ENCODE measurements around the gene PRAMEF20.
"Not testable (repeated sequence)": the region's sequence is repeated elsewhere in the genome, so short reads cannot be mapped to it uniquely, and the experiment has no call there.

The PRAMEF20 gene

DNA sequence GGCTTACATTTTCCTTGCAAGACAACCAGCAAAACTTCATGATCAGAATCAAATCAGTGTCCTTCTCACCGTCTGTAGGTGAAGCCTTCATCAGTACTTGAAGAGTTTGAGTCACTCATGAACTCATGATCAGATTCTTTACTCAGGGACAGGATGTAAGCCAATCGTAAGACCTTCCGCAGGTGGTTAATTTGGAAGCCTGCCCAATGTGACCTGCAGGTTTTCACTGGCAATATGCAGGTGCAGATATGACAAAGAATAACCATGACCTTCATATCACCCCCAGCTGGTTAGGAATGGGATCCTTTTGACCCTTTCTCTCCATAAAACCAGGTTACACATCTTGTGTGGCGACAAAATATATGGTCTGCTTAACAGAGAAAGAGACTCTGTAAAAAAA, 2.4 kb upstream of the PRAMEF20 start:
- Histone ChIP-seq H4K20me1 (ENCODE audit: insufficient read depth) (no peaks in the 10 kb centered on the region), H3K79me2 (ENCODE audit: insufficient read depth, low read depth) (no peaks in the 10 kb centered on the region), H3K4me2 (no peak overlapping the region), H3K27ac (no peak overlapping the region), H3K9ac (no peak overlapping the region), H3K27me3 (ENCODE audit: insufficient read depth, low read depth) (no peaks in the 10 kb centered on the region; the same call in 1 of the 2 replicates), H3K4me3 (IDR thresholded peaks at IDR 0.05; ENCODE audit: insufficient read depth, low read depth, low read length) (no peak overlapping the region), H3K4me1 (ENCODE audit: low read depth, poor library complexity, severe bottlenecking) (no peaks in the 10 kb centered on the region), H3K36me3 (ENCODE audit: insufficient read depth) (no peaks in the 10 kb centered on the region), H2AFZ (ENCODE audit: low read depth) (no peak overlapping the region)
- TF ChIP-seq, protein P1, sequence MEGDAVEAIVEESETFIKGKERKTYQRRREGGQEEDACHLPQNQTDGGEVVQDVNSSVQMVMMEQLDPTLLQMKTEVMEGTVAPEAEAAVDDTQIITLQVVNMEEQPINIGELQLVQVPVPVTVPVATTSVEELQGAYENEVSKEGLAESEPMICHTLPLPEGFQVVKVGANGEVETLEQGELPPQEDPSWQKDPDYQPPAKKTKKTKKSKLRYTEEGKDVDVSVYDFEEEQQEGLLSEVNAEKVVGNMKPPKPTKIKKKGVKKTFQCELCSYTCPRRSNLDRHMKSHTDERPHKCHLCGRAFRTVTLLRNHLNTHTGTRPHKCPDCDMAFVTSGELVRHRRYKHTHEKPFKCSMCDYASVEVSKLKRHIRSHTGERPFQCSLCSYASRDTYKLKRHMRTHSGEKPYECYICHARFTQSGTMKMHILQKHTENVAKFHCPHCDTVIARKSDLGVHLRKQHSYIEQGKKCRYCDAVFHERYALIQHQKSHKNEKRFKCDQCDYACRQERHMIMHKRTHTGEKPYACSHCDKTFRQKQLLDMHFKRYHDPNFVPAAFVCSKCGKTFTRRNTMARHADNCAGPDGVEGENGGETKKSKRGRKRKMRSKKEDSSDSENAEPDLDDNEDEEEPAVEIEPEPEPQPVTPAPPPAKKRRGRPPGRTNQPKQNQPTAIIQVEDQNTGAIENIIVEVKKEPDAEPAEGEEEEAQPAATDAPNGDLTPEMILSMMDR (conservative IDR thresholded peaks at IDR 0.05; ENCODE audit: low read depth, low read length): no peak

- Histone ChIP-seq H4K20me1 (ENCODE audit: insufficient read depth) (no peaks in the 10 kb centered on the region), H2AFZ (ENCODE audit: low read depth) (no peak overlapping the region), H3K4me2 (no peak overlapping the region), H3K36me3 (ENCODE audit: insufficient read depth) (no peaks in the 10 kb centered on the region), H3K27ac (no peak overlapping the region), H3K4me1 (ENCODE audit: low read depth, poor library complexity, severe bottlenecking) (no peaks in the 10 kb centered on the region), H3K4me3 (IDR thresholded peaks at IDR 0.05; ENCODE audit: insufficient read depth, low read depth, low read length) (no peak overlapping the region), H3K79me2 (ENCODE audit: insufficient read depth, low read depth) (no peaks in the 10 kb centered on the region), H3K9ac (no peak overlapping the region), H3K27me3 (ENCODE audit: insufficient read depth, low read depth) (no peaks in the 10 kb centered on the region)
- TF ChIP-seq, protein P1 (conservative IDR thresholded peaks at IDR 0.05; ENCODE audit: low read depth, low read length): no peak
These were observed 20.2 kb downstream of the PRAMEF20 start for GRCh38 chr1:13430495-13430894.

GRCh38 chr1:13432251-13432650, 22.0 kb downstream of the PRAMEF20 start:
- Histone ChIP-seq H3K36me3 (ENCODE audit: insufficient read depth) (no peaks in the 10 kb centered on the region), H3K27me3 (ENCODE audit: insufficient read depth, low read depth) (0 out of 2 replicates have a peak, but pooled peaks cover 2% of the 10 kb centered on the region), H2AFZ (ENCODE audit: low read depth) (no peak overlapping the region), H3K27ac (no peak overlapping the region), H3K4me1 (ENCODE audit: low read depth, poor library complexity, severe bottlenecking) (no peaks in the 10 kb centered on the region), H3K4me3 (IDR thresholded peaks at IDR 0.05; ENCODE audit: insufficient read depth, low read depth, low read length) (no peak overlapping the region), H3K9ac (no peak overlapping the region), H4K20me1 (ENCODE audit: insufficient read depth) (no peaks in the 10 kb centered on the region), H3K79me2 (ENCODE audit: insufficient read depth, low read depth) (no peaks in the 10 kb centered on the region), H3K4me2 (no peak overlapping the region)
- TF ChIP-seq, protein P1 (conservative IDR thresholded peaks at IDR 0.05; ENCODE audit: low read depth, low read length): no peak

- not testable (repeated sequence) for H3K36me3 ChIP-seq (ENCODE audit: insufficient read depth); H3K4me1 ChIP-seq (ENCODE audit: low read depth, poor library complexity, severe bottlenecking); H3K9ac ChIP-seq; H3K4me3 ChIP-seq (IDR thresholded peaks at IDR 0.05; ENCODE audit: insufficient read depth, low read depth, low read length); H3K79me2 ChIP-seq (ENCODE audit: insufficient read depth, low read depth); H2AFZ ChIP-seq (ENCODE audit: low read depth); H4K20me1 ChIP-seq (ENCODE audit: insufficient read depth); H3K4me2 ChIP-seq; H3K27me3 ChIP-seq (ENCODE audit: insufficient read depth, low read depth); H3K27ac ChIP-seq
These were observed 23.6 kb downstream of the PRAMEF20 start for GRCh38 chr1:13433694-13434358.

DNA sequence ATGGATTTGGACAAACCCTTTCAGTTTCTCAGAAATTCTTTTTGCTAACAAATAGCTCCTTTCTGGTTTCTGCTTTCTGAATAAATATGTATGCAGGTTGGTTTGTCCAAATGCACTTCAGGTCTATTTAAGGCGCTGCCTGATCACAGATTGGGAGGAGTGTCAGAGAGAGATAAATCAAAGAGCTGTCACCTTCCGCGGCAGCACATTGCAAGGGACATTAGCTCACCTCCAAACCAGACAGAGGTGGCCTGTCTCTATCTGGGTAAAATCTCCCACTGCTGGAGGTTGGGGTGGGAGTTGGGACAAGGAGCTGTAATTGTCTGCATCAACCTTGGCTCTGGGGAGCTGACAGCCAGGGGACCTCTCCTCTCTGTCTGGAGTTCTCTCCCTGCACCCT, 25.2 kb downstream of the PRAMEF20 start:
- H2AFZ ChIP-seq (ENCODE audit: low read depth): no peak overlapping the region
- no peaks in the 10 kb centered on the region for H4K20me1 ChIP-seq (ENCODE audit: insufficient read depth)
- no peaks in the 10 kb centered on the region for H3K36me3 ChIP-seq (ENCODE audit: insufficient read depth)
- no peak overlapping the region for H3K9ac ChIP-seq
- H3K4me3 ChIP-seq (IDR thresholded peaks at IDR 0.05; ENCODE audit: insufficient read depth, low read depth, low read length): no peak overlapping the region
- no peaks in the 10 kb centered on the region for H3K79me2 ChIP-seq (ENCODE audit: insufficient read depth, low read depth)
- H3K27me3 ChIP-seq (ENCODE audit: insufficient read depth, low read depth): peaks cover 2% of the 10 kb centered on the region; the same call in 1 of the 2 replicates
- no peak overlapping the region for H3K27ac ChIP-seq
- no peaks in the 10 kb centered on the region for H3K4me1 ChIP-seq (ENCODE audit: low read depth, poor library complexity, severe bottlenecking)
- no peak overlapping the region for H3K4me2 ChIP-seq
- TF ChIP-seq, protein P1 (conservative IDR thresholded peaks at IDR 0.05; ENCODE audit: low read depth, low read length): no peak

DNA sequence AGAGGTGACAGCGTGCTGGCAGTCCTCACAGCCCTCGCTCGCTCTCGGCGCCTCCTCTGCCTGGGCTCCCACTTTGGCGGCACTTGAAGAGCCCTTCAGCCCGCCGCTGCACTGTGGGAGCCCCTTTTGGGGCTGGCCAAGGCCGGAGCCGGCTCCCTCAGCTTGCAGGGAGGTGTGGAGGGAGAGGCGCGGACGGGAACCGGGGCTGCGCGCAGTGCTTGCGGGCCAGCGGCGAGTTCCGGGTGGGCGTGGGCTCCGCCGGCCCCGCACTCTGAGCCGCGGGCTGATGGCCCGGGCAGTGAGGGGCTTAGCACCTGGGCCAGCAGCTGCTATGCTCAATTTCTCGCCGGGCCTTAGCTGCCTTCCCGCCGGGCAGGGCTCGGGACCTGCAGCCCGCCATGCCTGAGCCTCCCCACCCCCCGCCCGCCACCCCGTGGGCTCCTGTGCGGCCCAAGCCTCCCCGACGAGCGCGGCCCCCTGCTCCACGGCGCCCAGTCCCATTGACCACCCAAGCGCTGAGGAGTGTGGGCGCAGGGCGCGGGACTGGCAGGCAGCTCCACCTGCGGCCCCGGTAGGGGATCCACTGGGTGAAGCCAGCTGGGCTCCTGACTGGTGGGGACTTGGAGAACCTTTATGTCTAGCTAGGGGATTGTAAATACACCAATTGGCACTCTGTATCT, 29.0 kb downstream of the PRAMEF20 start:
- not testable (repeated sequence) for H3K4me1 ChIP-seq (ENCODE audit: low read depth, poor library complexity, severe bottlenecking); H3K27me3 ChIP-seq (ENCODE audit: insufficient read depth, low read depth); H2AFZ ChIP-seq (ENCODE audit: low read depth); H3K9ac ChIP-seq; H4K20me1 ChIP-seq (ENCODE audit: insufficient read depth); H3K4me3 ChIP-seq (IDR thresholded peaks at IDR 0.05; ENCODE audit: insufficient read depth, low read depth, low read length); H3K79me2 ChIP-seq (ENCODE audit: insufficient read depth, low read depth); H3K36me3 ChIP-seq (ENCODE audit: insufficient read depth); H3K27ac ChIP-seq; H3K4me2 ChIP-seq

All from KMS-11 (cell line).